Fibroblast of mammary gland (primary cell): Measurements from ENCODE around the gene SLC35F4.

Source experiments
- DNase-seq: peaks from one replicate; pipeline ENCODE4 v3.0.0-alpha.2; 2010; ENCODE audit warnings: low read depth
- H3K4me3 ChIP-seq: 2 replicates; pipeline ENCODE4 v1.5.1; 2011; ENCODE audit warnings: low read depth, mild to moderate bottlenecking, low read length, moderate library complexity; ENCODE audit not compliant: control insufficient read depth
- TF ChIP-seq, protein P1 (sequence below): conservative IDR thresholded peaks from 2 replicates; pipeline ENCODE4 v1.5.1; 2011; ENCODE audit warnings: low read depth, low read length, inconsistent platforms; ENCODE audit not compliant: control insufficient read depth, insufficient read depth

Gene SLC35F4

DNA sequence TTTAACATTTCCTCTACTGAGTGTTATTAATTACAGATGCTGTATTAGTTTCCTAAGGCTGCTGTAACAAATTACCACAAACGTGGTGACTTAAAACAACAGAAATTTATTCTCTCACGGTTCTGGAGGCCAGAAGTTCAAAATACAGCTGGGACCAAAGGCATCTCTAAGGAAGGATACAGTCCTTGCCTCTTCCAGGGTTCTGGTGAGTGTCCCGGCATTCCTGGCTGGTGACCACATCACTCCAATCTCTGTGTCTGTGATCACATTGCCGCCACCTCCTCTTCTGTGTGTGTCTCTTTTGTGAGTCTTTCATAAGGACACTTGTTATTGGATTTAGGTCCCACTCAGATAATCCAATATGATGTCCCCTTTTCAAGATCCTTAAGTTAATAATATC lies 287.1 kb downstream of the SLC35F4 start:
- DNase-seq = no peak
- no peak overlapping the region for H3K4me3 ChIP-seq
- TF ChIP-seq, protein P1, sequence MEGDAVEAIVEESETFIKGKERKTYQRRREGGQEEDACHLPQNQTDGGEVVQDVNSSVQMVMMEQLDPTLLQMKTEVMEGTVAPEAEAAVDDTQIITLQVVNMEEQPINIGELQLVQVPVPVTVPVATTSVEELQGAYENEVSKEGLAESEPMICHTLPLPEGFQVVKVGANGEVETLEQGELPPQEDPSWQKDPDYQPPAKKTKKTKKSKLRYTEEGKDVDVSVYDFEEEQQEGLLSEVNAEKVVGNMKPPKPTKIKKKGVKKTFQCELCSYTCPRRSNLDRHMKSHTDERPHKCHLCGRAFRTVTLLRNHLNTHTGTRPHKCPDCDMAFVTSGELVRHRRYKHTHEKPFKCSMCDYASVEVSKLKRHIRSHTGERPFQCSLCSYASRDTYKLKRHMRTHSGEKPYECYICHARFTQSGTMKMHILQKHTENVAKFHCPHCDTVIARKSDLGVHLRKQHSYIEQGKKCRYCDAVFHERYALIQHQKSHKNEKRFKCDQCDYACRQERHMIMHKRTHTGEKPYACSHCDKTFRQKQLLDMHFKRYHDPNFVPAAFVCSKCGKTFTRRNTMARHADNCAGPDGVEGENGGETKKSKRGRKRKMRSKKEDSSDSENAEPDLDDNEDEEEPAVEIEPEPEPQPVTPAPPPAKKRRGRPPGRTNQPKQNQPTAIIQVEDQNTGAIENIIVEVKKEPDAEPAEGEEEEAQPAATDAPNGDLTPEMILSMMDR = no peak

DNA sequence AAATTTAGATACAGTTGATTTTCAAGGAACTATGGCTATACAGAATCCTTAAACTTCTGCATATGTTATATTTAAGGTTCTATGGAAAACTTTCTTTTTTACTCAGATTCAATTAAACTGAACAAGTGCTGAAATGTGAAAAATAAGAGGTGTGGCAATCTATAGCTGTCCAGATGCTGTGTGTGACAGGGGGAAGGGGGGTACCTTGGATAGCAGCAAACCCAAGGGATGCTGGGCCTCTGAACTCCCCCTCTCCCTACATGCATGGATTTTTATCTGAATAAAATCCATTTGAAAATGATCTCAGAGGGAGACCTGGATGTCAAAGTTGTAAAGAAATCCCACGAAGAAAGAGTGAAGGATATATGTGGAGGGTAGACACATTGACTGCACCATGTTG lies 289.4 kb downstream of the SLC35F4 start:
- DNase-seq = no peak
- TF ChIP-seq, protein P1 = no peak
- H3K4me3 ChIP-seq = no peak overlapping the region

DNA sequence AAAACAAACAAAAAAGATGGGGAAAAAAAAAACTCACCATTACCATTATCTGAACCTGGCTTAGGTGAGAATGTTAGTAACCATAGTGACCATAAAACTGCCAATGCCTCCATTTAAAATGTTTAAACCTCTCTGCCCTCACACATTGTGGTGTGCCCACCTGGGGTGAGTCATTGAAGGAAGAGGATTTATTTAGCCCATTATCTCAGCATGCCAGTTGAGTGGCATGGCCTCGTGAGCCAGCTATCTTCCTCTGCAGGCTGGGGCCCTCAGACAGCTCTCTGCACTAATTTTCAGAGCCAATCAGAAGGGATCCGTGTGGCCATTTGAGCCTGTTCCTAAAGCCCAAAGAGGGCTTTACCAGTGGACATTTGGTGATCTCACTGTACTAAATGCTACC lies 290.4 kb downstream of the SLC35F4 start:
- no peak for DNase-seq
- TF ChIP-seq, protein P1 = no peak
- no peak overlapping the region for H3K4me3 ChIP-seq

DNA sequence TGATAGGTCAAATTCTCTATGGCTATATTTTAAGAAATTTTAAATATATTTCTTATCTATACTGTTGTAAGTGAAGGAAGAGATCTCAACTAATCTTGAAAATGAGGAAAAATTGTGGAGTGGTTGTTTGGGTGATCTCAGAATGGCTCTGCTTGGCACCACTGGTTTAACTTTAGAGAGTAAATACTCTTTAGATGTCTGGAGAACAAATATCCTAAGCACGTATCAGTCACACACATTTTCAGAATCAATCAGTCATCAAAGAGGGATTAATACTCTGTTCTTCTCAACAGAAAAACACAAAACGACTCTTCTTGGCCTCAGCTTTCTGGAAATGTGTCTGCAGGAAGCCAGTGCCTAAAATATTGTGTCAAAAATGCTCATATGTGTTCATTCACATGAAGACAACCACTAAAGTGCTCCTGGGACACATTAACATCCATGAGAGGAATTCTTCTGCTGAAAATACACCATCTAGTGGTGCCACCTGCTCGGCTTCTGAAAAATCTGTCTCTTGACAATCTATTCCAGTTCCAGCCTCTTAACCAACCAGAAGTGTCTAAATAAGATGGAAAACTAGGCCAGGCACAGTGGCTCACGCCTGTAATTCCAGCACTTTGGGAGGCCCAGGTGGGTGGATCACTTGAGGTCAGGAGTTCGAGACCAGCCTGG lies 291.1 kb downstream of the SLC35F4 start:
- TF ChIP-seq, protein P1 = peak; percentile 12
- peak; percentile 1 for DNase-seq
- H3K4me3 ChIP-seq = no peak overlapping the region

DNA sequence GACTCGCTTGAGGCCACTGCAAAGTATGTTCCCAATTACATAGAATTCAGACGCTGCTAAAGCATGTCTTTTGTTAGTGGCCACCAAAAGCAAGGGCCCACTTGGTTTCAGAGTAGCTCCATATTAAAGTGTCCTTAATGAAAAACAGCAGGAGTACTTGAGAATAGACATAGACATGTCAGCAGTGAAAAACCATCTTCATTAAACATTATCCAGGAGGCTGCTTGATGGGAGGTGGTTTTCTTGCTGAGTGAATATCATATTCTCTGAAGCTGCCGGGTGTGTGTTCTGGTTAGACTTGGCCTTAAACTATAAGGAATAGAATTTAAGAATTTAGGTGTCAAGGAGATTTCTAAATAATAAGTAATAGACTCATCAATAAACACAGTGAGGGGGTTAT lies 292.7 kb downstream of the SLC35F4 start:
- DNase-seq = no peak
- H3K4me3 ChIP-seq = no peak overlapping the region
- TF ChIP-seq, protein P1 = no peak

DNA sequence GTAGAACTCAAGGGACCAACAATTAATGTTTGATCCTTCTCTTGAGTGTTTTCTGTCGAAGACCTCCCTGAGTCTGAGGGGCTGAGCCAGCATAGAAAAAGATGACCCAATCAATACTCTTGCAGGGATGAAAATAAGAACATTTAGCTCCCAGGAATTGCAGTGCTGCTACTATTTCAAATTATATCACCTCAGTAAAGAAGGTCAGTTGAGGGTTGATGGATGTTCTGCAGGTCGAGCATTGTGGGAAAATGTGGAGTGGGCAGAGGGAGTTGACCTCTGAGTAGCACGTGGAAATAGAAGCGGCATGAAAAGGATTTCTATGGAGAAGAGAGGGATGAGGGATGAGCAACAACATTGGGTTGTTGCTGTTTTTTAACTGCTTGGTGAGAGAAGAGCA lies 297.3 kb downstream of the SLC35F4 start:
- H3K4me3 ChIP-seq = no peak overlapping the region
- TF ChIP-seq, protein P1 = no peak
- no peak for DNase-seq

DNA sequence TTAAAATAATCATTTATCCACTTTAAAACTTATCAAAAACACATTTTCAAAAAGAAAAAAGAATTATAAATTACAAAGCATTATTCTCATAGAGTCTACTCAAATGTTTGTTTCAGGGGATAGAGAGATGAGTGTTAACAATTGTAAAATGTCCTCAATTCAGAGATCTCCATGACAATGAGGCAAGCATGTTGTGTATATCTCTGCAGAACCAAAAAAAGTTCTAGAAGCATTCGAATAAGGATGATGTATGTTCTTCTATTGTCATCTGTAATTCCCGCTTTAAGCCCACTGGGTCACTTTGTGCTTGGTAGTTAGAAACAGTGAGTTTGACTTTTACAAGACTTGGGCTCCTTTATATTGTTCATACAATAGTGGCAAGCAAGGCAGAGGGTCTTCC lies 298.7 kb downstream of the SLC35F4 start:
- H3K4me3 ChIP-seq = no peak overlapping the region
- DNase-seq = no peak
- TF ChIP-seq, protein P1 = no peak
